ENCODE results near the gene PPP2R5C.
A peak's percentile ranks its signal among the peaks of the same experiment; 100 is the strongest.

PPP2R5C gene

DNA sequence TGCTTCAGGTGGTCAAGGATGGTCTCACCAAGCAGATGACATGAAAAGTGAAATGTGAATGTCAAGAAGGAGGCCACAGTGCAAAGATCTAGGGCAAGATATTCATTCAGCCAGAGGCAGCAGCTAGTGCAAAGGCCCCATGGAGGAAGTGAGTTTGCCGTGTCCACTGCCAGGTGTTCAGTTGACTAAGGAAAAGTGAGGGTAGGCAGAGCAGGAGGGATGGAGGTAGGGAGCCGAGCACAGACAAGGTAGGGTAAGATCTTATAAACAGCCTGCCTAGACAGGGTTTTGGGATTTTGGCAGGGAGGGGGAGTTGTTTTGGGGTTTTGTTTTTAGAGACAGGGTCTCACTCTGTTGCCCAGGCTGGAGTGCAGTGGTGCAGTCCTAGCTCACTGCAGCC lies 11.9 kb downstream of the PPP2R5C start:
- Histone ChIP-seq H3K27me3 (ENCODE audit: insufficient read depth, low read length, poor library complexity) (no peaks in the 10 kb centered on the region), H3K9ac (ENCODE audit: low read depth, low read length) (peak overlapping the region; percentile 49), H3K79me2 (ENCODE audit: insufficient read depth, low read length) (peaks cover 21% of the 10 kb centered on the region), H3K27ac (ENCODE audit: low read length) (peak overlapping the region; percentile 98), H3K4me3 (ENCODE audit: low read depth in 1 of 2, low read length in 2 of 2) (peak overlapping the region in 1 of 2 experiments; percentile 40; a peak in 1 of 4 replicates), H4K20me1 (ENCODE audit: insufficient read depth, low read length) (no peaks in the 10 kb centered on the region), H2AFZ (ENCODE audit: low read depth, low read length) (no peak overlapping the region), H3K36me3 (ENCODE audit: insufficient read depth, low read length) (no peaks in the 10 kb centered on the region), H3K4me1 (ENCODE audit: insufficient read depth, low read length) (peaks cover 64% of the 10 kb centered on the region), H3K4me2 (ENCODE audit: insufficient read depth, low read length) (peak overlapping the region; percentile 63), H3K9me3 (ENCODE audit: insufficient read depth, low read length, severe bottlenecking) (no peaks in the 10 kb centered on the region)
- no peak for ATAC-seq (ENCODE audit: insufficient read depth, low read depth)
- no peak for DNase-seq
- TF ChIP-seq, protein P1, sequence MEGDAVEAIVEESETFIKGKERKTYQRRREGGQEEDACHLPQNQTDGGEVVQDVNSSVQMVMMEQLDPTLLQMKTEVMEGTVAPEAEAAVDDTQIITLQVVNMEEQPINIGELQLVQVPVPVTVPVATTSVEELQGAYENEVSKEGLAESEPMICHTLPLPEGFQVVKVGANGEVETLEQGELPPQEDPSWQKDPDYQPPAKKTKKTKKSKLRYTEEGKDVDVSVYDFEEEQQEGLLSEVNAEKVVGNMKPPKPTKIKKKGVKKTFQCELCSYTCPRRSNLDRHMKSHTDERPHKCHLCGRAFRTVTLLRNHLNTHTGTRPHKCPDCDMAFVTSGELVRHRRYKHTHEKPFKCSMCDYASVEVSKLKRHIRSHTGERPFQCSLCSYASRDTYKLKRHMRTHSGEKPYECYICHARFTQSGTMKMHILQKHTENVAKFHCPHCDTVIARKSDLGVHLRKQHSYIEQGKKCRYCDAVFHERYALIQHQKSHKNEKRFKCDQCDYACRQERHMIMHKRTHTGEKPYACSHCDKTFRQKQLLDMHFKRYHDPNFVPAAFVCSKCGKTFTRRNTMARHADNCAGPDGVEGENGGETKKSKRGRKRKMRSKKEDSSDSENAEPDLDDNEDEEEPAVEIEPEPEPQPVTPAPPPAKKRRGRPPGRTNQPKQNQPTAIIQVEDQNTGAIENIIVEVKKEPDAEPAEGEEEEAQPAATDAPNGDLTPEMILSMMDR (IDR thresholded peaks at IDR 0.05; ENCODE audit: borderline replicate concordance, extremely low read depth, low read length, poor library complexity, severe bottlenecking), result no peak
- TF ChIP-seq EZH2 (IDR thresholded peaks at IDR 0.05; ENCODE audit: borderline replicate concordance, low read depth, low read length, severe bottlenecking), result no peak

DNA sequence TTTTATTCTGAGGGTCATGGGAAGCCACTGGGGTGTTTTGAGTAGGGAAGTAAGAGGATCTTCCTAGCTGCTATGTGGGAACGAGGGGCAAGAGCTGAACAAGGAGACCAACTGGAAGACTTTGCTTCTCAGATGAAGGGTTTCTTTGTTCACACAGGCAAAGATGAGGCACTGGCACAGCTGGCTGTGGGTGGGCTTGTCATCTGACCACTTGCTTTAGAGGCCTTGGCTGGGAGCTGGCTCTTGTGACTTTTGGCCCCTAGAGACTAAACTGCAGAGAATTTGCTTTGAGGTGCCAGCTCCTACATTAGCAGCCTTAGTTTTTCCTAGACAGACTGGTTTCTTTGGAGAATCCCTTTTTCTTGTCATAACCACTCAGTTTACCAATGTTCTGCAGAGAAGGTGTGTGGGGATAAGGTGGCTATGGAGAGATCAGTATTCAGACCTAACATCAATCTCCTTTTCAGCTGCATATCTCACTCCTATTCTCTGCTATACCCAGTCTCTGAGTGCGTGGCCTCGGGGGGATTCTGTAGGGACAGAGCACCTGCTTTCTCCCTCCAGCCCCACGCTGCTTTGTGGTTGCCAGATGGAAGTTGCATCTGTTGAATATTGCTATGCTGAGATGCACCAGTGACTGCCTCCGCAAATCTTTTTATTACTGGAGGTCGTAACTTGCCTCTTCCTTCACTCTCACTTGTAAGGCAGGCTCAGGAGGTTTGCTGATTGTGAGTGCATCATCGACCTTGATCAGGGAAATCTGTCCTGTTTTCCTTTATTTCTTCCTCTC lies 12.7 kb downstream of the PPP2R5C start:
- H3K4me2 ChIP-seq (ENCODE audit: insufficient read depth, low read length), result peak overlapping the region; percentile 63
- peak; percentile 84 for ATAC-seq (ENCODE audit: insufficient read depth, low read depth)

DNA sequence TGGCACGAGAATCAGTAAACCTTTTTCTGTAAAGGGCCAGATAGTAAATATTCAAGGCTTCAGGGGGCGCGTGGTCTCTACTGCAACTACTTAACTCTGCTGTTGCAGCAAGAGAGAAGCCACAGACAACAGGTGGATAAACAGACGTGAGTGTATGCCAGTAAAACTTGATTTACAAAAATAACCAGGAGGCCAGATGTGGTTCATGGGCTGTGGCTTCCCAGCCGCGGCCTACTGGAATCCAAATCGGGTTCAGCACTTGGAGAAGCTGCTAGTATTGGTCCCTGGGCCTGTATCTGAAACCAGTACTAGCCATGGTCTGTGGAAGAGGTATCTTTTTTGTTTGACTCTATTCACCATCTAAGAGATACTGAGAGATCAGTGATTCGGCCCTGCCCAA lies 13.3 kb downstream of the PPP2R5C start:
- Histone ChIP-seq H3K36me3 (ENCODE audit: insufficient read depth, low read length) (no peaks in the 10 kb centered on the region), H3K9me3 (ENCODE audit: insufficient read depth, low read length, severe bottlenecking) (no peaks in the 10 kb centered on the region), H3K79me2 (ENCODE audit: insufficient read depth, low read length) (peaks cover 28% of the 10 kb centered on the region), H2AFZ (ENCODE audit: low read depth, low read length) (peak overlapping the region; percentile 37), H3K4me2 (ENCODE audit: insufficient read depth, low read length) (peak overlapping the region; percentile 63), H3K27me3 (ENCODE audit: insufficient read depth, low read length, poor library complexity) (no peaks in the 10 kb centered on the region), H3K4me3 (ENCODE audit: low read depth in 1 of 2, low read length in 2 of 2) (peak overlapping the region in 1 of 2 experiments; percentile 40; a peak in 2 of 4 replicates), H4K20me1 (ENCODE audit: insufficient read depth, low read length) (no peaks in the 10 kb centered on the region), H3K4me1 (ENCODE audit: insufficient read depth, low read length) (peaks cover 64% of the 10 kb centered on the region), H3K9ac (ENCODE audit: low read depth, low read length) (peak overlapping the region; percentile 49), H3K27ac (ENCODE audit: low read length) (peak overlapping the region; percentile 98)
- peak; percentile 78 for DNase-seq
- peak; percentile 80 for ATAC-seq (ENCODE audit: insufficient read depth, low read depth)
- TF ChIP-seq EZH2 (IDR thresholded peaks at IDR 0.05; ENCODE audit: borderline replicate concordance, low read depth, low read length, severe bottlenecking), result no peak
- TF ChIP-seq, protein P1 (IDR thresholded peaks at IDR 0.05; ENCODE audit: borderline replicate concordance, extremely low read depth, low read length, poor library complexity, severe bottlenecking), result peak; percentile 32

More for the DNA sequence above, 12.7 kb downstream of the PPP2R5C start:
- peak; percentile 87 for DNase-seq
- H3K4me1 ChIP-seq (ENCODE audit: insufficient read depth, low read length), result peaks cover 64% of the 10 kb centered on the region
- H2AFZ ChIP-seq (ENCODE audit: low read depth, low read length), result peak overlapping the region; percentile 37
- H3K36me3 ChIP-seq (ENCODE audit: insufficient read depth, low read length), result no peaks in the 10 kb centered on the region
- no peaks in the 10 kb centered on the region for H3K27me3 ChIP-seq (ENCODE audit: insufficient read depth, low read length, poor library complexity)
- peak overlapping the region; percentile 49 for H3K9ac ChIP-seq (ENCODE audit: low read depth, low read length)
- H4K20me1 ChIP-seq (ENCODE audit: insufficient read depth, low read length), result no peaks in the 10 kb centered on the region
- peak overlapping the region in 1 of 2 experiments; percentile 40; a peak in 2 of 4 replicates for H3K4me3 ChIP-seq (ENCODE audit: low read depth in 1 of 2, low read length in 2 of 2)
- H3K79me2 ChIP-seq (ENCODE audit: insufficient read depth, low read length), result peaks cover 23% of the 10 kb centered on the region
- TF ChIP-seq, protein P1 (IDR thresholded peaks at IDR 0.05; ENCODE audit: borderline replicate concordance, extremely low read depth, low read length, poor library complexity, severe bottlenecking), result no peak
- no peak for TF ChIP-seq EZH2 (IDR thresholded peaks at IDR 0.05; ENCODE audit: borderline replicate concordance, low read depth, low read length, severe bottlenecking)
- peak overlapping the region; percentile 98 for H3K27ac ChIP-seq (ENCODE audit: low read length)
- H3K9me3 ChIP-seq (ENCODE audit: insufficient read depth, low read length, severe bottlenecking), result no peaks in the 10 kb centered on the region

All from DND-41 (cell line).